Measurements from ENCODE around the gene TPD52L1. TPM values are rescaled to one million over a fixed set of nuclear protein-coding genes. Genes with fewer than 3 reads are reported as not detected.

The TPD52L1 gene
- total and polyA plus RNA-seq, 2 donors (not counting 3 experiments of a cell fraction or from before 2014, with no cell fraction given), result 0.29 to 0.37 TPM

- no peak for FAIRE-seq
- no peak for DNase-seq (ENCODE audit: low read depth, low spot score)
- intact Hi-C loops (cut with micrococcal nuclease) (no loop called here), dilution Hi-C loops (cut with MboI; ENCODE audit: extremely low pct_ligation_motif_present, low sequenced_read_pairs) (no loop called here)
- Histone ChIP-seq H3K9me3 (replicated peaks; ENCODE audit: control insufficient read depth, insufficient read depth, low read length) (no peaks in the 10 kb centered on the region), H3K36me3 (ENCODE audit: control insufficient read depth in 2 of 2, extremely low read depth in 1 of 2, insufficient read depth in 2 of 2, low read length in 2 of 2) (no peaks in the 10 kb centered on the region), H2AFZ (ENCODE audit: low read depth, low read length) (no peak overlapping the region), H3K4me2 (ENCODE audit: insufficient read depth, low read length) (no peak overlapping the region), H3K79me2 (ENCODE audit: control insufficient read depth, insufficient read depth, low read length) (no peaks in the 10 kb centered on the region), H4K20me1 (replicated peaks; ENCODE audit: control insufficient read depth, extremely low read depth, insufficient read depth, low read length) (no peaks in the 10 kb centered on the region), H3K4me1 (ENCODE audit: control insufficient read depth, extremely low read depth, insufficient read depth, low read length) (no peaks in the 10 kb centered on the region), H3K27ac (ENCODE audit: insufficient read depth, low read depth, low read length) (no peak overlapping the region), H3K9me1 (replicated peaks; ENCODE audit: control insufficient read depth, extremely low read depth, insufficient read depth, low read length) (no peaks in the 10 kb centered on the region), H3K27me3 (ENCODE audit: control insufficient read depth in 2 of 2, insufficient read depth in 2 of 2, low read length in 2 of 2) (peaks cover 0 to 1% of the 10 kb centered on the region in 2 experiments), H3K9ac (replicated peaks; ENCODE audit: extremely low read depth, insufficient read depth, low read length) (no peak overlapping the region), H3K4me3 (replicated peaks in 1 of 3; ENCODE audit: insufficient read depth in 1 of 3, low read depth in 1 of 3, low read length in 3 of 3) (no peak overlapping the region)
- no TSS peak for BruUV-seq (replicated peaks)
- TF ChIP-seq JUN (IDR thresholded peaks at IDR 0.05; ENCODE audit: borderline replicate concordance, insufficient read depth, insufficient read length, low read depth) (no peak), MAX (IDR thresholded peaks at IDR 0.05; ENCODE audit: insufficient read depth, insufficient read length) (no peak), POLR2A (IDR thresholded peaks at IDR 0.05; ENCODE audit: low read depth, low read length) (no peak), CTCF (IDR thresholded peaks at IDR 0.05; ENCODE audit: extremely low read depth in 1 of 2, insufficient read depth in 1 of 2, low read depth in 1 of 2, low read length in 2 of 2) (no peak), EZH2 (IDR thresholded peaks at IDR 0.05; ENCODE audit: borderline replicate concordance, low read depth, low read length, severe bottlenecking) (no peak), POLR2AphosphoS5 (IDR thresholded peaks at IDR 0.05; ENCODE audit: insufficient read depth, low read depth, low read length) (no peak), MYC (IDR thresholded peaks at IDR 0.05; ENCODE audit: low read depth, low read length) (no peak), GATA2 (IDR thresholded peaks at IDR 0.05; ENCODE audit: insufficient read depth, insufficient read length, low read depth, low read length) (no peak), FOS (IDR thresholded peaks at IDR 0.05; ENCODE audit: borderline replicate concordance, insufficient read depth, low read length) (no peak)
- ChIA-PET CTCF (interaction anchor here (0.7 kb wide), 2 partner anchors 17 to 27 kb away, joined by 3 read pairs; no protein-coding TSS in a partner anchor), POLR2A (no interaction called here)
Observed at GRCh38 chr6:125165776-125166175, 12.2 kb downstream of the TPD52L1 start.

All from endothelial cell of umbilical vein (primary cell).